K562 (cell line): ENCODE data around the gene SLC2A8. TPM values are rescaled to one million over a fixed set of nuclear protein-coding genes. Genes with fewer than 3 reads are reported as not detected.

ENCODE experiments used
- BACH1 ChIP-seq: fragments of 200-800 bp; sonication (Bioruptor generic); IDR thresholded peaks from 2 replicates; pipeline ENCODE4 v1.6.1; 2016; ENCODE audit warnings: missing genetic modification characterization, missing compliant biosample characterization
- CHD1 ChIP-seq: fragments of 200-600 bp; sonication (generic); IDR thresholded peaks from one replicate; pipeline ENCODE4 v1.6.1; 2012; ENCODE audit warnings: mild to moderate bottlenecking, moderate library complexity, low read length, inconsistent platforms
- ELF4 ChIP-seq: fragments of 450-650 bp; formaldehyde crosslinking; IDR thresholded peaks from 2 replicates; pipeline ENCODE4 v1.4.0; 2022; ENCODE audit warnings: missing genetic modification characterization
- ESRRA ChIP-seq: fragments of 450-650 bp; IDR thresholded peaks from 2 replicates; pipeline ENCODE4 v1.6.1; 2014; ENCODE audit warnings: low read depth, mild to moderate bottlenecking, moderate library complexity, borderline replicate concordance
- HDAC3 ChIP-seq: fragments of 450-650 bp; IDR thresholded peaks from 2 replicates; pipeline ENCODE4 v1.6.1; 2018; ENCODE audit warnings: borderline replicate concordance, mild to moderate bottlenecking, moderate library complexity; ENCODE audit not compliant: partially characterized antibody
- HDAC6 ChIP-seq: IDR thresholded peaks from 2 replicates; pipeline ENCODE4 v1.6.1; 2012; ENCODE audit warnings: low read depth, mild to moderate bottlenecking, control low read depth, inconsistent platforms, low read length, moderate library complexity
- KHSRP ChIP-seq: fragments of 450-650 bp; IDR thresholded peaks from 2 replicates; pipeline ENCODE4 v1.6.1; 2017
- NFATC3 ChIP-seq: fragments of 450-650 bp; IDR thresholded peaks from 2 replicates; pipeline ENCODE4 v1.6.1; 2017; ENCODE audit warnings: mild to moderate bottlenecking
- PTBP1 ChIP-seq: fragments of 200-400 bp; formaldehyde crosslinking; IDR thresholded peaks from 2 replicates; pipeline ENCODE4 v1.6.1; 2017; ENCODE audit warnings: low read depth, low read length
- PURB ChIP-seq: sonication (generic); formaldehyde crosslinking; IDR thresholded peaks from 2 replicates; pipeline ENCODE4 v1.9.0; 2021; ENCODE audit warnings: low read depth, mild to moderate bottlenecking, missing genetic modification reagents
- SIRT6 ChIP-seq: IDR thresholded peaks from one replicate; pipeline ENCODE4 v1.6.1; 2012; ENCODE audit warnings: low read depth, mild to moderate bottlenecking, control low read depth, inconsistent platforms, low read length, moderate library complexity
- SP2 ChIP-seq: IDR thresholded peaks from 2 replicates; pipeline ENCODE4 v1.6.1; 2011; ENCODE audit warnings: mild to moderate bottlenecking, low read depth, low read length, moderate library complexity; ENCODE audit not compliant: poor library complexity, severe bottlenecking; ENCODE audit errors: extremely low read depth
- YBX1 ChIP-seq: fragments of 450-650 bp; IDR thresholded peaks from 2 replicates; pipeline ENCODE4 v1.7.1; 2016; ENCODE audit warnings: mild to moderate bottlenecking
- ZNF253 ChIP-seq: fragments of 250-450 bp; sonication (Bioruptor Pico); conservative IDR thresholded peaks from 2 replicates; pipeline ENCODE4 v1.6.1; 2021; ENCODE audit warnings: mild to moderate bottlenecking
- ZNF384 ChIP-seq: IDR thresholded peaks from 2 replicates; pipeline ENCODE4 v1.6.1; 2012; ENCODE audit warnings: low read depth, low read length, improper control_type of control experiment
- ZNF551 ChIP-seq: fragments of 250-450 bp; sonication (Bioruptor Pico); IDR thresholded peaks from 2 replicates; pipeline ENCODE4 v1.5.0; 2021; ENCODE audit warnings: mild to moderate bottlenecking, moderate library complexity
- ZNF766 ChIP-seq: fragments of 200-800 bp; sonication (Bioruptor generic); conservative IDR thresholded peaks from 2 replicates; pipeline ENCODE4 v1.6.1; 2016; ENCODE audit warnings: missing genetic modification characterization, missing compliant biosample characterization
- polyA plus RNA-seq, 8 experiments: library from polyadenylated mRNA; depleted of rRNA in 4 of 8; stranded (reverse) in 5 of 8; unstranded in 3 of 8; fragments of >200 nt; fragmentation: Nextera tagmentation in 2 of 8; fragmentation: Illumina TruSeq in 1 of 8; extraction: Ambion mirVana in 2 of 8; extraction: Trizol in 1 of 8; gene quantifications; 2 replicates each; pipeline versions ENCODE4 v1.2.1 to v1.2.3, GENCODE V29; 2011 to 2014; ENCODE audit warnings: inconsistent platforms in 1 of 8, missing spikeins in 1 of 8
- total RNA-seq, 7 experiments: library from RNA; depleted of rRNA in 6 of 7; stranded (reverse); fragments of >200 nt in 6 of 7; fragmentation: Illumina TruSeq in 2 of 7; extraction: Trizol in 2 of 7; gene quantifications; 2 replicates each; pipeline versions ENCODE4 v1.2.1 to v1.2.3, GENCODE V29; 2011 to 2021; ENCODE audit warnings: low replicate concordance in 1 of 7
- TF ChIP-seq, protein P1 (sequence below), 2 experiments: fragments of 150-350 bp in 1 of 2; IDR thresholded peaks; 2 replicates each; pipeline ENCODE4 v1.6.1; 2012 to 2016; ENCODE audit warnings: low read depth in 2 of 2, low read length in 2 of 2, mild to moderate bottlenecking in 1 of 2, moderate library complexity in 1 of 2
- TF ChIP-seq, protein P2 (sequence below): conservative IDR thresholded peaks from 2 replicates; pipeline ENCODE4 v1.6.1; 2011; ENCODE audit warnings: low read depth, mild to moderate bottlenecking, low read length; ENCODE audit not compliant: control insufficient read depth
- TF ChIP-seq, protein P3 (sequence below): sonication (generic); formaldehyde crosslinking; IDR thresholded peaks from 2 replicates; pipeline ENCODE4 v1.9.0; 2022; ENCODE audit warnings: mild to moderate bottlenecking, missing genetic modification reagents
- TF ChIP-seq, protein P4 (sequence below): sonication (generic); formaldehyde crosslinking; IDR thresholded peaks from 2 replicates; pipeline ENCODE4 v1.8.1; 2023; ENCODE audit warnings: mild to moderate bottlenecking, missing genetic modification reagents

SLC2A8 gene
- total and polyA plus RNA-seq, 9 of the 15 experiments (the other 6 are each of a cell fraction or from before 2014, with no cell fraction given): 0.13 to 12.9 (median 5.2) TPM

DNA sequence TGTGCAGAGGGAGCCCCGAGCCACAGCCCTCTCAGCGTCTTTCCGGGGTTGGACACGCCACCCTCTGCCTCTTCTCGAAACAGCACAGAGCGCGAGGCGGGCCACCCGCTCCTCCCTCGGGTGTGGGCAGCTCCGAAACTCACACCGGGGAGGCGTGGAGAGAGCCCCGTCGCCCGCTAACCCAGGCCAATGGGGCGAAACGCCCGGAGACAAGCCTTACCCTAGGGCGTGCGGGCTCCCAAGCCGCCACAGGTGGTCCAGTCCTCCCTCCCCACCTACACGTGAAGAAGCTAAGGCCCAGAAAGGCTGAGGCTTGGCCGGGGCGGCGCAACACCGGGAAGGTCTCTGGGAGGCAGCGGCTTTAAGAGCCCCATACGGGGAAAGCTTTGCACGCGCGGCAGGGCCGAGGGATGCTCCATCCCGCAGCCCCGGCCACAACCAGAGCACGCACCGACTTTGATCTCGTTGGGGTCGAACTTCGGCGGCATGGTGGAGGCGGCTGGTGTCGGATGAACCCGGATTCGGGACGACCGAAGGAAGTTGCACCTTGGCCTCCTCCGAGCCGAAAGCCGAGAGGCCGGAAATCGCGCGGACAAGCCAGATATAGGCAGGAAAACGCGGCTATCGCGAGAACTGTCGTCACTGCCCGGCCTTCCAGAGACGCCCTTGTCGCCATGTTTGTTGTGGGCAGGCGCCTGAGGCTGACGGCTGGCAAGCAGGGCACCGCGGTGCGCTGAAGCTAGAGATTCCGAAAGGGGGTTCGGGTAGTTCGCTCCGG lies 54.0 kb downstream of the SLC2A8 start, which contains the start of the genes LRSAM1 and RPL12 (continued):
- TF ChIP-seq, protein P1, sequence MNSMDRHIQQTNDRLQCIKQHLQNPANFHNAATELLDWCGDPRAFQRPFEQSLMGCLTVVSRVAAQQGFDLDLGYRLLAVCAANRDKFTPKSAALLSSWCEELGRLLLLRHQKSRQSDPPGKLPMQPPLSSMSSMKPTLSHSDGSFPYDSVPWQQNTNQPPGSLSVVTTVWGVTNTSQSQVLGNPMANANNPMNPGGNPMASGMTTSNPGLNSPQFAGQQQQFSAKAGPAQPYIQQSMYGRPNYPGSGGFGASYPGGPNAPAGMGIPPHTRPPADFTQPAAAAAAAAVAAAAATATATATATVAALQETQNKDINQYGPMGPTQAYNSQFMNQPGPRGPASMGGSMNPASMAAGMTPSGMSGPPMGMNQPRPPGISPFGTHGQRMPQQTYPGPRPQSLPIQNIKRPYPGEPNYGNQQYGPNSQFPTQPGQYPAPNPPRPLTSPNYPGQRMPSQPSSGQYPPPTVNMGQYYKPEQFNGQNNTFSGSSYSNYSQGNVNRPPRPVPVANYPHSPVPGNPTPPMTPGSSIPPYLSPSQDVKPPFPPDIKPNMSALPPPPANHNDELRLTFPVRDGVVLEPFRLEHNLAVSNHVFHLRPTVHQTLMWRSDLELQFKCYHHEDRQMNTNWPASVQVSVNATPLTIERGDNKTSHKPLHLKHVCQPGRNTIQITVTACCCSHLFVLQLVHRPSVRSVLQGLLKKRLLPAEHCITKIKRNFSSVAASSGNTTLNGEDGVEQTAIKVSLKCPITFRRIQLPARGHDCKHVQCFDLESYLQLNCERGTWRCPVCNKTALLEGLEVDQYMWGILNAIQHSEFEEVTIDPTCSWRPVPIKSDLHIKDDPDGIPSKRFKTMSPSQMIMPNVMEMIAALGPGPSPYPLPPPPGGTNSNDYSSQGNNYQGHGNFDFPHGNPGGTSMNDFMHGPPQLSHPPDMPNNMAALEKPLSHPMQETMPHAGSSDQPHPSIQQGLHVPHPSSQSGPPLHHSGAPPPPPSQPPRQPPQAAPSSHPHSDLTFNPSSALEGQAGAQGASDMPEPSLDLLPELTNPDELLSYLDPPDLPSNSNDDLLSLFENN (IDR thresholded peaks at IDR 0.05; ENCODE audit: low read depth in 2 of 2, low read length in 2 of 2): peak in 1 of 2 experiments; percentile 77; a peak in 2 of 4 replicates
- TF ChIP-seq YBX1 (no peak), SP2 (no peak), PURB (CRISPR knock-in tag) (no peak), CHD1 (peak; percentile 92), ZNF551 (CRISPR knock-in tag) (no peak), HDAC3 (peak; percentile 83), NFATC3 (no peak), SIRT6 (peak; percentile 12), ZNF766 (CRISPR knock-in tag) (peak; percentile 58; the same call in 1 of the 2 replicates), ZNF253 (CRISPR knock-in tag) (no peak), ZNF384 (no peak), PTBP1 (0 out of 2 replicates have a peak, but pooled peaks have one; percentile 31), BACH1 (no peak), ELF4 (CRISPR knock-in tag) (peak; percentile 55; the same call in 1 of the 2 replicates), ESRRA (peak; percentile 27; the same call in 1 of the 2 replicates), HDAC6 (0 out of 2 replicates have a peak, but pooled peaks have one; percentile 87), KHSRP (no peak)
- TF ChIP-seq, protein P2, sequence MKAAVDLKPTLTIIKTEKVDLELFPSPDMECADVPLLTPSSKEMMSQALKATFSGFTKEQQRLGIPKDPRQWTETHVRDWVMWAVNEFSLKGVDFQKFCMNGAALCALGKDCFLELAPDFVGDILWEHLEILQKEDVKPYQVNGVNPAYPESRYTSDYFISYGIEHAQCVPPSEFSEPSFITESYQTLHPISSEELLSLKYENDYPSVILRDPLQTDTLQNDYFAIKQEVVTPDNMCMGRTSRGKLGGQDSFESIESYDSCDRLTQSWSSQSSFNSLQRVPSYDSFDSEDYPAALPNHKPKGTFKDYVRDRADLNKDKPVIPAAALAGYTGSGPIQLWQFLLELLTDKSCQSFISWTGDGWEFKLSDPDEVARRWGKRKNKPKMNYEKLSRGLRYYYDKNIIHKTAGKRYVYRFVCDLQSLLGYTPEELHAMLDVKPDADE: peak; percentile 95
- TF ChIP-seq, protein P3, sequence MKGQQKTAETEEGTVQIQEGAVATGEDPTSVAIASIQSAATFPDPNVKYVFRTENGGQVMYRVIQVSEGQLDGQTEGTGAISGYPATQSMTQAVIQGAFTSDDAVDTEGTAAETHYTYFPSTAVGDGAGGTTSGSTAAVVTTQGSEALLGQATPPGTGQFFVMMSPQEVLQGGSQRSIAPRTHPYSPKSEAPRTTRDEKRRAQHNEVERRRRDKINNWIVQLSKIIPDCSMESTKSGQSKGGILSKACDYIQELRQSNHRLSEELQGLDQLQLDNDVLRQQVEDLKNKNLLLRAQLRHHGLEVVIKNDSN (CRISPR knock-in tag): 0 out of 2 replicates have a peak, but pooled peaks have one; percentile 21
- TF ChIP-seq, protein P4, sequence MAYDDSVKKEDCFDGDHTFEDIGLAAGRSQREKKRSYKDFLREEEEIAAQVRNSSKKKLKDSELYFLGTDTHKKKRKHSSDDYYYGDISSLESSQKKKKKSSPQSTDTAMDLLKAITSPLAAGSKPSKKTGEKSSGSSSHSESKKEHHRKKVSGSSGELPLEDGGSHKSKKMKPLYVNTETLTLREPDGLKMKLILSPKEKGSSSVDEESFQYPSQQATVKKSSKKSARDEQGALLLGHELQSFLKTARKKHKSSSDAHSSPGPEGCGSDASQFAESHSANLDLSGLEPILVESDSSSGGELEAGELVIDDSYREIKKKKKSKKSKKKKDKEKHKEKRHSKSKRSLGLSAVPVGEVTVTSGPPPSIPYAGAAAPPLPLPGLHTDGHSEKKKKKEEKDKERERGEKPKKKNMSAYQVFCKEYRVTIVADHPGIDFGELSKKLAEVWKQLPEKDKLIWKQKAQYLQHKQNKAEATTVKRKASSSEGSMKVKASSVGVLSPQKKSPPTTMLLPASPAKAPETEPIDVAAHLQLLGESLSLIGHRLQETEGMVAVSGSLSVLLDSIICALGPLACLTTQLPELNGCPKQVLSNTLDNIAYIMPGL (CRISPR knock-in tag): peak; percentile 65
